ENCODE results near the gene RRBP1. TPM values are rescaled to one million over a fixed set of nuclear protein-coding genes. Genes with fewer than 3 reads are reported as not detected.

The RRBP1 gene
- total RNA-seq, 1 donor from 2014 or later = 79.8 TPM

GRCh38 chr20:17663486-17663885 is 18.6 kb downstream of the RRBP1 start:
- DNase-seq (ENCODE audit: extremely low spot score in 2 of 2) = no peak
- H3K36me3 ChIP-seq = peaks cover 0 to 8% of the 10 kb centered on the region in 2 donors
- TF ChIP-seq CTCF (IDR thresholded peaks at IDR 0.05) (no peak), POLR2AphosphoS5 (IDR thresholded peaks at IDR 0.05; ENCODE audit: insufficient read depth in 1 of 2, low read depth in 1 of 2) (no peak), POLR2A (IDR thresholded peaks at IDR 0.05) (no peak)
- H3K27ac ChIP-seq = peak overlapping the region; percentile 60
- H3K4me3 ChIP-seq = no peak overlapping the region
- H3K9me3 ChIP-seq = no peaks in the 10 kb centered on the region
- H3K4me1 ChIP-seq = peaks cover 47% of the 10 kb centered on the region
- H3K27me3 ChIP-seq = no peaks in the 10 kb centered on the region
- intact Hi-C loops (cut with DNase I) = no loop called here

- TF ChIP-seq POLR2AphosphoS5 (IDR thresholded peaks at IDR 0.05; ENCODE audit: insufficient read depth in 1 of 2, low read depth in 1 of 2) (no peak), CTCF (IDR thresholded peaks at IDR 0.05) (no peak), POLR2A (IDR thresholded peaks at IDR 0.05) (no peak)
Observed at GRCh38 chr20:17663040-17663399, 19.0 kb downstream of the RRBP1 start.

GRCh38 chr20:17662333-17663039 is 19.6 kb downstream of the RRBP1 start:
- intact Hi-C loops (cut with DNase I) = no loop called here
- Histone ChIP-seq H3K27me3 (no peaks in the 10 kb centered on the region), H3K4me3 (no peak overlapping the region), H3K27ac (peak overlapping the region; percentile 35), H3K4me1 (peaks cover 47% of the 10 kb centered on the region), H3K9me3 (no peaks in the 10 kb centered on the region), H3K36me3 (peaks cover 0 to 16% of the 10 kb centered on the region in 2 donors)
- no peak for DNase-seq (ENCODE audit: extremely low spot score in 2 of 2)
- TF ChIP-seq CTCF (IDR thresholded peaks at IDR 0.05) (no peak), POLR2AphosphoS5 (IDR thresholded peaks at IDR 0.05; ENCODE audit: insufficient read depth in 1 of 2, low read depth in 1 of 2) (peak in 1 of 2 donors; percentile 28)

More at GRCh38 chr20:17663040-17663399, 19.0 kb downstream of the RRBP1 start:
- Histone ChIP-seq H3K36me3 (peaks cover 0 to 13% of the 10 kb centered on the region in 2 donors), H3K4me1 (peaks cover 47% of the 10 kb centered on the region), H3K27me3 (no peaks in the 10 kb centered on the region), H3K27ac (peak overlapping the region; percentile 35), H3K9me3 (no peaks in the 10 kb centered on the region), H3K4me3 (no peak overlapping the region)
- DNase-seq (ENCODE audit: extremely low spot score in 2 of 2) = no peak
- intact Hi-C loops (cut with DNase I) = no loop called here

GRCh38 chr20:17661121-17661744 is 20.8 kb downstream of the RRBP1 start:
- TF ChIP-seq POLR2A (IDR thresholded peaks at IDR 0.05) (no peak), POLR2AphosphoS5 (IDR thresholded peaks at IDR 0.05; ENCODE audit: insufficient read depth in 1 of 2, low read depth in 1 of 2) (no peak), CTCF (IDR thresholded peaks at IDR 0.05) (no peak)
- intact Hi-C loops (cut with DNase I) = no loop called here
- H3K27ac ChIP-seq = peak overlapping the region; percentile 8
- H3K4me1 ChIP-seq = peaks cover 47% of the 10 kb centered on the region
- DNase-seq (ENCODE audit: extremely low spot score in 2 of 2) = no peak
- H3K9me3 ChIP-seq = no peaks in the 10 kb centered on the region
- H3K36me3 ChIP-seq = peaks cover 0 to 16% of the 10 kb centered on the region in 2 donors
- H3K27me3 ChIP-seq = no peaks in the 10 kb centered on the region
- no peak overlapping the region for H3K4me3 ChIP-seq

GRCh38 chr20:17660667-17661066 is 21.4 kb downstream of the RRBP1 start:
- peaks cover 0 to 16% of the 10 kb centered on the region in 2 donors for H3K36me3 ChIP-seq
- peaks cover 47% of the 10 kb centered on the region for H3K4me1 ChIP-seq
- H3K4me3 ChIP-seq = no peak overlapping the region
- DNase-seq (ENCODE audit: extremely low spot score in 2 of 2) = no peak
- H3K27me3 ChIP-seq = no peaks in the 10 kb centered on the region
- intact Hi-C loops (cut with DNase I) = no loop called here
- H3K9me3 ChIP-seq = no peaks in the 10 kb centered on the region
- peak overlapping the region; percentile 8 for H3K27ac ChIP-seq
- TF ChIP-seq POLR2A (IDR thresholded peaks at IDR 0.05) (no peak), POLR2AphosphoS5 (IDR thresholded peaks at IDR 0.05; ENCODE audit: insufficient read depth in 1 of 2, low read depth in 1 of 2) (no peak)

Data from vagina (tissue), 2 donors.